ENCODE results near the gene ICA1. TPM values are rescaled to one million over a fixed set of nuclear protein-coding genes. Genes with fewer than 3 reads are reported as not detected.

Gene ICA1
- total and polyA plus RNA-seq, 8 donors = 19.1 to 458 (median 77.4) TPM

DNA sequence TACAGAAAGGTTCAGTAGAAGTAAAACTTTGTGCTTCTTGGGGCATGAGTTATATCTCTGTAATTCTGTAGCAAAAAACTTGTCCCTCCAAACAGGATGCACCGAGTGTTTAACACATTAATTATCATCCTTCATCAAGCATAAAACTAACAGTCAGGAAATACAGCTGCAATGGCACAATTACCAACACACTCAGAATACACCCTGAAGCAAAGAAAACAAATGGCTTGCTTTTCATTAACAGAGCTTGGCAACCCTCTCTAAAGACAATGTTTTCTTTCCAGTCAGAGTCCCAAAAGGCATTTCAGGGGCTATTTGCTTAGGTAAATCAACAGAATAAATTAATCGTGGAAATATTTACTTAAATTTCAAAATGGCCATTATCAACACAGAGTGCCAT is 107.7 kb downstream of the ICA1 start:
- Histone ChIP-seq H3K36me3 (peaks cover 0 to 28% (median 16%) of the 10 kb centered on the region in 4 donors), H3K4me1 (peaks cover 0 to 5% (median 0%) of the 10 kb centered on the region in 4 donors), H3K4me3 (no peak overlapping the region), H3K27me3 (no peaks in the 10 kb centered on the region), H3K9me3 (no peaks in the 10 kb centered on the region), H3K27ac (no peak overlapping the region)
- intact Hi-C loops (cut with DNase I; ENCODE audit: low total_unique reads) = no loop called here
- 12 to 31% (median 27%) methylated on average over 2 of the region's 2 CpGs for WGBS, 5 donors
- peak in 1 of 2 donors; percentile 37 for DNase-seq
- TF ChIP-seq EP300 (IDR thresholded peaks at IDR 0.05) (no peak), CTCF (IDR thresholded peaks at IDR 0.05) (no peak), POLR2AphosphoS5 (IDR thresholded peaks at IDR 0.05) (no peak), POLR2A (IDR thresholded peaks at IDR 0.05) (no peak)

DNA sequence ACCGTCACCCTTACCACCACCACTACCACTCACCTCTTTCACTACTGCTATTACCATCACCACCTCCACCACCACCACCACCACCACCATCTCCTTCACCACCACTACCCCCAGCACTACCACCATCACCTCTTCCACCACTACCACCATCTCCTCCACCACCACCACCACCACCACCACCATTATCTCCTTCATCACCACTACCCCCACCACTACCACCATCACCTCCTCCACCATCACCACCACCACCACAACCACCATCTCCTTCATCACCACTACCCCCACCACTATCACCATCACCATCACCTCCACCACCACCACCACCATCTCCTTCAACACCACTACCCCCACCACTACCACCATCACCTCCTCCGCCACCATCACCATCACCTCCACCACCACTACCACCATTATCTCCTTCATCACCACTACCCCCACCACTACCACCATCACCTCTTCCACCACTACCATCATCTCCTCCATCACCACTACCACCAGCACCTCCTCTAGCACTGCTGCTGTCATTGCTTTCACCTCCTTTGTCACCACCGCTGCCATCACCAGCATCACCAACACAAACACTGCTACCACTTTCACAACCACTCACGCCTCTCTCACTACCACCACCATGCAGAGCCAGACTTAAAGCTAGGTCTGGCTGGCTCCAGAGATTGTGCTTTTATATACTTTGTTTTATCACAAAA is 109.3 kb downstream of the ICA1 start:
- 80 to 95% (median 90%) methylated on average over 4 of the region's 4 CpGs for WGBS, 5 donors
- Histone ChIP-seq H3K27me3 (no peaks in the 10 kb centered on the region), H3K36me3 (peaks cover 0 to 20% (median 14%) of the 10 kb centered on the region in 4 donors), H3K4me1 (peaks cover 0 to 5% (median 0%) of the 10 kb centered on the region in 4 donors), H3K27ac (no peak overlapping the region), H3K4me3 (no peak overlapping the region), H3K9me3 (no peaks in the 10 kb centered on the region)
- intact Hi-C loops (cut with DNase I; ENCODE audit: low total_unique reads) = no loop called here
- DNase-seq = no peak
- TF ChIP-seq POLR2AphosphoS5 (IDR thresholded peaks at IDR 0.05) = no peak
- TF ChIP-seq CTCF (IDR thresholded peaks at IDR 0.05) = no peak
- TF ChIP-seq POLR2A (IDR thresholded peaks at IDR 0.05) = no peak
- TF ChIP-seq EP300 (IDR thresholded peaks at IDR 0.05) = no peak

GRCh38 chr7:8151161-8151725 is 110.7 kb downstream of the ICA1 start:
- intact Hi-C loops (cut with DNase I; ENCODE audit: low total_unique reads) = no loop called here
- no peaks in the 10 kb centered on the region for H3K9me3 ChIP-seq
- no peak overlapping the region for H3K27ac ChIP-seq

DNA sequence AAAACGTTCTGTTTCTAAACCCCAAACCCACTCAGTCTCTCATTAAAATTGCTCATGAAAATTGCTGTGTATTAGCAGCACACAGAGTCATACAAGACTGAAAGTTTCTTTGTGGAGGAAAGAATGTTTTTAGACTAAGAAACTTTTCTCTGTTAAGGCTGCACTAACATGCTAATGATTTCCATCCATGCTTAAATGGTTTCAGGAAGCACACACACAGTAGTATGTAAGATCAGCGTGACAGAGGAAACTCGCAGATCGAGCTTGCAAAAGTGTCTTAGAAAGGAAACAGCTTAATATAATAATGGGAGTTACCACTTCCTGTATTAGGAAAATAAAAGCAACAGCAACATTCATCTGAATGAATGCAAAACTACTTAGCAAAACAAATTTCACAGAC is 112.7 kb downstream of the ICA1 start:
- no peak for TF ChIP-seq EP300 (IDR thresholded peaks at IDR 0.05)
- TF ChIP-seq POLR2A (IDR thresholded peaks at IDR 0.05) = no peak
- TF ChIP-seq POLR2AphosphoS5 (IDR thresholded peaks at IDR 0.05) = no peak
- no peak for TF ChIP-seq CTCF (IDR thresholded peaks at IDR 0.05)
- DNase-seq = peak in 1 of 2 donors; percentile 49
- H3K27me3 ChIP-seq = no peaks in the 10 kb centered on the region
- no peaks in the 10 kb centered on the region for H3K9me3 ChIP-seq
- no peak overlapping the region for H3K27ac ChIP-seq
- intact Hi-C loops (cut with DNase I; ENCODE audit: low total_unique reads) = no loop called here
- peaks cover 0 to 5% (median 0%) of the 10 kb centered on the region in 4 donors for H3K4me1 ChIP-seq
- no peaks in the 10 kb centered on the region for H3K36me3 ChIP-seq
- H3K4me3 ChIP-seq = no peak overlapping the region
- WGBS, 5 donors = 37 to 75% (median 60%) methylated on average over 4 of the region's 4 CpGs

More at GRCh38 chr7:8151161-8151725, 110.7 kb downstream of the ICA1 start:
- no peaks in the 10 kb centered on the region for H3K27me3 ChIP-seq
- peak in 1 of 2 donors; percentile 17 for DNase-seq
- peaks cover 0 to 5% (median 0%) of the 10 kb centered on the region in 4 donors for H3K4me1 ChIP-seq
- no peak overlapping the region for H3K4me3 ChIP-seq
- H3K36me3 ChIP-seq = peaks cover 0 to 11% (median 8%) of the 10 kb centered on the region in 4 donors
- TF ChIP-seq POLR2A (IDR thresholded peaks at IDR 0.05) = no peak
- no peak for TF ChIP-seq POLR2AphosphoS5 (IDR thresholded peaks at IDR 0.05)
- TF ChIP-seq EP300 (IDR thresholded peaks at IDR 0.05) = no peak
- TF ChIP-seq CTCF (IDR thresholded peaks at IDR 0.05) = no peak
- 69 to 95% (median 86%) methylated on average over 7 of the region's 7 CpGs for WGBS, 5 donors

Measured in stomach (tissue), 9 donors.